Neural progenitor cell (in vitro differentiated cells): ENCODE data around the gene ZFPM1. TPM values are rescaled to one million over a fixed set of nuclear protein-coding genes. Genes with fewer than 3 reads are reported as not detected.

Source experiments
- DNase-seq: peaks from one replicate; pipeline ENCODE4 v3.0.0-alpha.2; 2016; ENCODE audit warnings: low spot score
- H2AFZ ChIP-seq: fragments of 200-600 bp; sonication (generic); replicated peaks from 2 replicates; pipeline ENCODE4 v1.6.1; 2016; ENCODE audit warnings: antibody characterized with exemption
- H3F3A ChIP-seq: fragments of 200-600 bp; sonication (generic); 2 replicates; pipeline ENCODE4 v1.6.1; 2016; ENCODE audit warnings: antibody characterized with exemption, low read depth
- H3K27ac ChIP-seq: fragments of 200-600 bp; sonication (generic); 2 replicates; pipeline ENCODE4 v1.5.1; 2016; ENCODE audit warnings: mild to moderate bottlenecking
- H3K27me3 ChIP-seq: fragments of 200-600 bp; sonication (generic); 2 replicates; pipeline ENCODE4 v1.6.1; 2016; ENCODE audit warnings: mild to moderate bottlenecking, moderate library complexity
- H3K36me3 ChIP-seq: fragments of 200-600 bp; sonication (generic); 2 replicates; pipeline ENCODE4 v1.5.1; 2016
- H3K4me1 ChIP-seq: fragments of 200-600 bp; sonication (generic); 2 replicates; pipeline ENCODE4 v1.6.1; 2016; ENCODE audit warnings: mixed run types
- H3K4me2 ChIP-seq: fragments of 200-600 bp; sonication (generic); 2 replicates; pipeline ENCODE4 v1.6.1; 2016
- H3K4me3 ChIP-seq: fragments of 200-600 bp; sonication (generic); 2 replicates; pipeline ENCODE4 v1.5.1; 2016
- H3K79me2 ChIP-seq: fragments of 200-600 bp; sonication (generic); 2 replicates; pipeline ENCODE4 v1.6.1; 2016; ENCODE audit warnings: low read depth
- H3K9ac ChIP-seq: fragments of 200-600 bp; sonication (generic); 2 replicates; pipeline ENCODE4 v1.6.1; 2016
- H3K9me3 ChIP-seq: fragments of 200-600 bp; sonication (generic); 2 replicates; pipeline ENCODE4 v1.5.1; 2016; ENCODE audit warnings: low read depth
- H4K20me1 ChIP-seq: fragments of 200-600 bp; sonication (generic); 2 replicates; pipeline ENCODE4 v1.6.1; 2016; ENCODE audit warnings: low read depth
- H3K27ac Mint-ChIP-seq: 3 replicates; pipeline ENCODE4 v1.8.0; 2021; ENCODE audit warnings: mixed read lengths
- H3K27me3 Mint-ChIP-seq: 2 replicates; pipeline ENCODE4 v1.8.0; 2022; ENCODE audit warnings: low read depth, mild to moderate bottlenecking, inconsistent platforms, moderate library complexity, mixed read lengths; ENCODE audit not compliant: insufficient read depth
- H3K36me3 Mint-ChIP-seq: 3 replicates; pipeline ENCODE4 v1.8.0; 2021; ENCODE audit warnings: mixed read lengths
- H3K4me1 Mint-ChIP-seq: 3 replicates; pipeline ENCODE4 v1.8.0; 2021; ENCODE audit warnings: mixed read lengths
- H3K4me3 Mint-ChIP-seq: 3 replicates; pipeline ENCODE4 v1.8.0; 2021; ENCODE audit warnings: mild to moderate bottlenecking, moderate library complexity, mixed read lengths
- H3K9me3 Mint-ChIP-seq: 3 replicates; pipeline ENCODE4 v1.8.0; 2020; ENCODE audit warnings: mixed read lengths
- EZH2 ChIP-seq: fragments of 200-600 bp; sonication (generic); IDR thresholded peaks from 2 replicates; pipeline ENCODE4 v1.6.1; 2017; ENCODE audit warnings: antibody characterized with exemption, mild to moderate bottlenecking, moderate library complexity
- EZH2phosphoT487 ChIP-seq: fragments of 200-600 bp; sonication (generic); IDR thresholded peaks from 2 replicates; pipeline ENCODE4 v1.6.1; 2017; ENCODE audit warnings: antibody characterized with exemption
- total RNA-seq: library from RNA; depleted of rRNA; stranded (reverse); fragments of >200 nt; gene quantifications from 2 replicates; pipeline ENCODE4 v1.2.3, GENCODE V29; 2015; ENCODE audit warnings: low replicate concordance
- TF ChIP-seq, protein P1 (sequence below): fragments of 200-600 bp; sonication (generic); IDR thresholded peaks from 2 replicates; pipeline ENCODE4 v1.5.1; 2017; ENCODE audit warnings: antibody characterized with exemption, mild to moderate bottlenecking

ZFPM1 gene
- total RNA-seq, 1 donor from 2014 or later, result 0.36 TPM

DNA sequence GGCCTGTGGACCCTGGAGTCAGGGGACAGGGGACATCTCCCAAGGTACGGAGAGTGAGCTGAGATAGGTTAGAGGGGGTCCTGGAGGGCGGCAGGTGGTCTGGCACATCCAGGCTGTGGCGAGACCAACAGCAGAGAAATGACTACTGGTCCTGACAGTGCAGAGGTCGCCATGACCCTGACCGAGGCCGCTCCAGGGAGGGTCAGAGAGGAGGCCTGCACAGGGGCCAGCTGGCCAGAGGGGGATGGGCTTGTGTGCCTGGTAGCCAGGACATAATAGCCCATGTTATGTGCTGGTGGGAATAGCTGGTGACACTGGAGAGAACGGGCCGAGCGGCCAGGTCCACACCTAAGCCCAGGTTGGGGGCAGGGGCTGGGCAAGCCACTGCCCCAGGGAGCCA, 76.5 kb downstream of the ZFPM1 start:
- Histone ChIP-seq H3K27me3 (no peaks in the 10 kb centered on the region), H2AFZ (no peak overlapping the region), H4K20me1 (peaks cover 11% of the 10 kb centered on the region), H3F3A (no peaks in the 10 kb centered on the region), H3K79me2 (no peaks in the 10 kb centered on the region), H3K4me3 (no peak overlapping the region), H3K36me3 (no peaks in the 10 kb centered on the region), H3K4me1 (peaks cover 3% of the 10 kb centered on the region), H3K27ac (no peak overlapping the region), H3K9ac (no peak overlapping the region), H3K4me2 (no peak overlapping the region), H3K9me3 (no peaks in the 10 kb centered on the region)
- H3K27ac Mint-ChIP-seq, result peak overlapping the region; percentile 66
- H3K4me1 Mint-ChIP-seq, result peaks cover 9% of the 10 kb centered on the region
- H3K27me3 Mint-ChIP-seq, result peaks cover 7% of the 10 kb centered on the region
- no peak for TF ChIP-seq EZH2phosphoT487
- TF ChIP-seq, protein P1, sequence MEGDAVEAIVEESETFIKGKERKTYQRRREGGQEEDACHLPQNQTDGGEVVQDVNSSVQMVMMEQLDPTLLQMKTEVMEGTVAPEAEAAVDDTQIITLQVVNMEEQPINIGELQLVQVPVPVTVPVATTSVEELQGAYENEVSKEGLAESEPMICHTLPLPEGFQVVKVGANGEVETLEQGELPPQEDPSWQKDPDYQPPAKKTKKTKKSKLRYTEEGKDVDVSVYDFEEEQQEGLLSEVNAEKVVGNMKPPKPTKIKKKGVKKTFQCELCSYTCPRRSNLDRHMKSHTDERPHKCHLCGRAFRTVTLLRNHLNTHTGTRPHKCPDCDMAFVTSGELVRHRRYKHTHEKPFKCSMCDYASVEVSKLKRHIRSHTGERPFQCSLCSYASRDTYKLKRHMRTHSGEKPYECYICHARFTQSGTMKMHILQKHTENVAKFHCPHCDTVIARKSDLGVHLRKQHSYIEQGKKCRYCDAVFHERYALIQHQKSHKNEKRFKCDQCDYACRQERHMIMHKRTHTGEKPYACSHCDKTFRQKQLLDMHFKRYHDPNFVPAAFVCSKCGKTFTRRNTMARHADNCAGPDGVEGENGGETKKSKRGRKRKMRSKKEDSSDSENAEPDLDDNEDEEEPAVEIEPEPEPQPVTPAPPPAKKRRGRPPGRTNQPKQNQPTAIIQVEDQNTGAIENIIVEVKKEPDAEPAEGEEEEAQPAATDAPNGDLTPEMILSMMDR, result no peak
- no peak for TF ChIP-seq EZH2
- H3K36me3 Mint-ChIP-seq, result no peaks in the 10 kb centered on the region
- no peak overlapping the region for H3K4me3 Mint-ChIP-seq
- no peaks in the 10 kb centered on the region for H3K9me3 Mint-ChIP-seq
- DNase-seq, result no peak

DNA sequence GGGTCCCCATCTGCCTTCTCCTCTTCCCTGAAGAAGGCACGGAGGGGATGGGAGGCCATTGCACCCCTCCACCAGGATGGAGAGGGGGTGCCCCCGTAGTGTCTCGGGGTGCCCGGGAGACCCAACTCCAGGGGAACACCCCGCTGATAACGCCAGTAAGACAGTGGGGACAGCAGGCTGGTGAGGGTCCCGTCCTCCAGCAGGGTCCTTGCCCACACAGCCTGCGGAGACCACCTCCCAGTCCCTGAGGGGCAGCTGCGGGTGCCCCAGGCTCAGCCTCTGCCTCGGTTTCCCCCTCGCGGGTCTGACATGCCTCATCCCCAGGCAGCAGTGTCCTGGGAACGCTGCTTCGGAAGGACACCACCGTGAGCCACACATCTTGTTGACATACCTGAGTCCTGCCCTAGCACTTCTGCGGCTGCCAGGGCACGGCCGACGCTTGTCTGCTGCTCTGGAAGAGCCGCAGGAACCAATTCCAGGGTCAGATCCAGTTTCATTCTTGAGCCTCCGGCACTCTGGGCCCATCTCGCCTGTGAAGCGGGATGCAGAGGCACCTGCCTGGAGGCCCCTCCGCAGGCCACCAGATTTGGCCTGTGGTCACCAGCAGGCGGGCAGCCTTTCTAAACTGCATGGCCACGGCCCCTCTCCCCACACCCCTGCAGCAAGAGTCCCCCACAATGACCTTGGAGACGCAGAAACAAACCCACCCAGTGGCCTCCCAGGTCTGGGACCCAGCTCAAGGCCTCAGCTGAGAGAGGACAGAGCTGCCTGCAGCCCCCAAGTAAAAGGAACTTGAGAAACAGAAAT, 77.2 kb downstream of the ZFPM1 start:
- Histone ChIP-seq H3K27ac (no peak overlapping the region), H3K9me3 (no peaks in the 10 kb centered on the region), H3K36me3 (no peaks in the 10 kb centered on the region), H4K20me1 (peaks cover 17% of the 10 kb centered on the region), H3K4me3 (no peak overlapping the region), H3K27me3 (no peaks in the 10 kb centered on the region), H3F3A (no peaks in the 10 kb centered on the region), H3K79me2 (peaks cover 6% of the 10 kb centered on the region), H2AFZ (no peak overlapping the region), H3K4me2 (no peak overlapping the region), H3K9ac (no peak overlapping the region), H3K4me1 (peaks cover 9% of the 10 kb centered on the region)
- DNase-seq, result no peak
- Mint-ChIP-seq H3K27ac (no peak overlapping the region), H3K27me3 (peaks cover 7% of the 10 kb centered on the region), H3K4me3 (no peak overlapping the region), H3K9me3 (no peaks in the 10 kb centered on the region), H3K36me3 (no peaks in the 10 kb centered on the region), H3K4me1 (peaks cover 9% of the 10 kb centered on the region)
- TF ChIP-seq, protein P1, result no peak
- no peak for TF ChIP-seq EZH2

DNA sequence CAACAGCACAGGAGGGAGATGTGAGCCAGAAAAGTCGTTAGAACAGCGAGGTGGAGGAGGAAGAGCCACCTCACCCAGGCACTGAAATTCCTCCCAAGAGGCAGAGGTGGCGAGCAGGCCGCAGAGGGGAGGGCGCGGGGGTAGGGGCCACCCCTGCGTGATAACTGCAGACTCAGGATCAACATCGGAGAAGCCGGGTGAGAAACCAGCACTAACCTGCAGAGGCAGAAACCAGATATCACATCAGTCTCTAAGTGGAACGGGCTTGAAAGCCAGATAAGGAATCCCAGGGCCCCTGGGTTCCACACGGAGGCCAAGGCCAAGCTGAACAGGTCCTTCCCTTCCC, 77.8 kb downstream of the ZFPM1 start:
- H3F3A ChIP-seq, result no peaks in the 10 kb centered on the region
- H3K4me2 ChIP-seq, result no peak overlapping the region
- no peak overlapping the region for H3K4me3 ChIP-seq
- H3K9me3 Mint-ChIP-seq, result no peaks in the 10 kb centered on the region
- no peak overlapping the region for H2AFZ ChIP-seq
- DNase-seq, result no peak
- peaks cover 7% of the 10 kb centered on the region for H3K27me3 Mint-ChIP-seq
- peaks cover 22% of the 10 kb centered on the region for H4K20me1 ChIP-seq
- H3K27ac ChIP-seq, result no peak overlapping the region
- H3K36me3 ChIP-seq, result no peaks in the 10 kb centered on the region
- H3K27me3 ChIP-seq, result no peaks in the 10 kb centered on the region
- H3K9ac ChIP-seq, result no peak overlapping the region
- peaks cover 11% of the 10 kb centered on the region for H3K4me1 Mint-ChIP-seq
- peaks cover 9% of the 10 kb centered on the region for H3K79me2 ChIP-seq
- H3K36me3 Mint-ChIP-seq, result peaks cover under 1% of the 10 kb centered on the region
- TF ChIP-seq, protein P1, result no peak
- TF ChIP-seq EZH2phosphoT487 (no peak), EZH2 (no peak)
- H3K9me3 ChIP-seq, result no peaks in the 10 kb centered on the region
- no peak overlapping the region for H3K27ac Mint-ChIP-seq
- H3K4me3 Mint-ChIP-seq, result no peak overlapping the region
- H3K4me1 ChIP-seq, result peaks cover 10% of the 10 kb centered on the region
